H9 (cell line): Measurements from ENCODE around the gene TSPEAR. TPM values are rescaled to one million over a fixed set of nuclear protein-coding genes. Genes with fewer than 3 reads are reported as not detected.

ENCODE experiments used
- DNase-seq: peaks from one replicate; pipeline ENCODE4 v3.0.0-alpha.2; 2017
- H2AFZ ChIP-seq: one replicate; pipeline ENCODE4 v1.6.1; 2013; ENCODE audit warnings: mild to moderate bottlenecking, low read length, control low read depth, moderate library complexity
- H2AK5ac ChIP-seq: 2 replicates; pipeline ENCODE4 v1.6.1; 2013; ENCODE audit warnings: low read length, control low read depth, mixed read lengths; ENCODE audit not compliant: insufficient read length
- H2BK120ac ChIP-seq: one replicate; pipeline ENCODE4 v1.6.1; 2013; ENCODE audit warnings: low read depth, mild to moderate bottlenecking, low read length, control low read depth, inconsistent platforms; ENCODE audit not compliant: poor library complexity, severe bottlenecking
- H2BK12ac ChIP-seq: 2 replicates; pipeline ENCODE4 v1.6.1; 2013; ENCODE audit warnings: low read length, control low read depth, mixed read lengths, low read depth; ENCODE audit not compliant: insufficient read length
- H2BK15ac ChIP-seq: 2 replicates; pipeline ENCODE4 v1.6.1; 2013; ENCODE audit warnings: low read depth, low read length, control low read depth
- H2BK20ac ChIP-seq: one replicate; pipeline ENCODE4 v1.6.1; 2013; ENCODE audit warnings: low read depth, mild to moderate bottlenecking, low read length, control low read depth, inconsistent platforms; ENCODE audit not compliant: poor library complexity, severe bottlenecking
- H2BK5ac ChIP-seq: 2 replicates; pipeline ENCODE4 v1.6.1; 2013; ENCODE audit warnings: low read length, control low read depth, mixed read lengths; ENCODE audit not compliant: insufficient read length
- H3K14ac ChIP-seq: 2 replicates; pipeline ENCODE4 v1.6.1; 2013; ENCODE audit warnings: low read length, control low read depth; ENCODE audit not compliant: insufficient read depth
- H3K18ac ChIP-seq: 2 replicates; pipeline ENCODE4 v1.6.1; 2013; ENCODE audit warnings: low read depth, mild to moderate bottlenecking, mixed read lengths, low read length, control low read depth; ENCODE audit not compliant: insufficient read length
- H3K23ac ChIP-seq: 2 replicates; pipeline ENCODE4 v1.6.1; 2013; ENCODE audit warnings: low read length, control low read depth, mixed read lengths, low read depth; ENCODE audit not compliant: insufficient read length
- H3K23me2 ChIP-seq: 2 replicates; pipeline ENCODE4 v1.6.1; 2013; ENCODE audit warnings: low read depth, mild to moderate bottlenecking, mixed read lengths, low read length, control low read depth; ENCODE audit not compliant: insufficient read length, poor library complexity, severe bottlenecking
- H3K27ac ChIP-seq: 2 replicates; pipeline ENCODE4 v1.5.1; 2013; ENCODE audit warnings: low read length, control low read depth, mixed read lengths, low read depth; ENCODE audit not compliant: insufficient read length
- H3K27me3 ChIP-seq: 2 replicates; pipeline ENCODE4 v1.6.1; 2013; ENCODE audit warnings: low read length, control low read depth, inconsistent platforms; ENCODE audit not compliant: insufficient read depth
- H3K4ac ChIP-seq: 2 replicates; pipeline ENCODE4 v1.6.1; 2013; ENCODE audit warnings: low read depth, mild to moderate bottlenecking, control low read depth, inconsistent platforms, low read length, moderate library complexity
- H3K4me1 ChIP-seq: 2 replicates; pipeline ENCODE4 v1.6.1; 2013; ENCODE audit warnings: low read length, control low read depth, inconsistent platforms; ENCODE audit not compliant: insufficient read depth
- H3K4me2 ChIP-seq: 2 replicates; pipeline ENCODE4 v1.6.1; 2013; ENCODE audit warnings: low read length, control low read depth, mixed read lengths; ENCODE audit not compliant: insufficient read length, insufficient read depth
- H3K56ac ChIP-seq: 2 replicates; pipeline ENCODE4 v1.6.1; 2013; ENCODE audit warnings: low read depth, mild to moderate bottlenecking, mixed read lengths, low read length, control low read depth; ENCODE audit not compliant: insufficient read length
- H3K79me1 ChIP-seq: 2 replicates; pipeline ENCODE4 v1.6.1; 2013; ENCODE audit warnings: low read depth, mild to moderate bottlenecking, moderate library complexity, low read length, control low read depth, inconsistent platforms; ENCODE audit not compliant: insufficient read depth, poor library complexity, severe bottlenecking
- H3K79me2 ChIP-seq: 2 replicates; pipeline ENCODE4 v1.6.1; 2013; ENCODE audit warnings: low read length, control low read depth, inconsistent platforms; ENCODE audit not compliant: insufficient read depth
- H3K9ac ChIP-seq: 2 replicates; pipeline ENCODE4 v1.6.1; 2013; ENCODE audit warnings: low read length, control low read depth, mixed read lengths; ENCODE audit not compliant: insufficient read length; ENCODE audit errors: extremely low read depth
- H3K9me3 ChIP-seq: one replicate; pipeline ENCODE4 v1.6.1; 2013; ENCODE audit warnings: low read depth, low read length, inconsistent platforms; ENCODE audit not compliant: control insufficient read depth
- H3T11ph ChIP-seq: one replicate; pipeline ENCODE4 v1.6.1; 2013; ENCODE audit warnings: mild to moderate bottlenecking, low read length, control low read depth, inconsistent platforms
- H4K20me1 ChIP-seq: one replicate; pipeline ENCODE4 v1.6.1; 2013; ENCODE audit not compliant: control insufficient read depth, insufficient read length, insufficient read depth
- H4K5ac ChIP-seq: 2 replicates; pipeline ENCODE4 v1.6.1; 2013; ENCODE audit warnings: low read depth, mild to moderate bottlenecking, mixed read lengths, low read length, control low read depth; ENCODE audit not compliant: insufficient read length
- H4K8ac ChIP-seq: replicated peaks from 2 replicates; pipeline ENCODE4 v1.6.1; 2013; ENCODE audit warnings: low read length, control low read depth, mixed read lengths, low read depth; ENCODE audit not compliant: insufficient read length
- H4K91ac ChIP-seq: 2 replicates; pipeline ENCODE4 v1.6.1; 2013; ENCODE audit warnings: low read depth, mild to moderate bottlenecking, moderate library complexity, mixed read lengths, low read length, control low read depth; ENCODE audit not compliant: insufficient read length
- H3K27ac Mint-ChIP-seq, 3 experiments: 2 replicates in 2 of 3; 3 replicates in 1 of 3; pipeline ENCODE4 v1.8.0; 2020 to 2021; ENCODE audit warnings: mixed read lengths in 3 of 3, mild to moderate bottlenecking in 1 of 3, moderate library complexity in 1 of 3
- H3K27me3 Mint-ChIP-seq: 2 replicates; pipeline ENCODE4 v1.8.0; 2021; ENCODE audit warnings: low read depth, mild to moderate bottlenecking, moderate library complexity, mixed read lengths
- H3K36me3 Mint-ChIP-seq, 3 experiments: 2 replicates in 2 of 3; 3 replicates in 1 of 3; pipeline ENCODE4 v1.8.0; 2020 to 2021; ENCODE audit warnings: low read depth in 3 of 3, mixed read lengths in 3 of 3; ENCODE audit not compliant: insufficient read depth in 1 of 3
- H3K4me1 Mint-ChIP-seq, 2 experiments: 2 replicates each; pipeline ENCODE4 v1.8.0; 2020; ENCODE audit warnings: mixed read lengths in 2 of 2
- H3K4me3 Mint-ChIP-seq, 2 experiments: 2 replicates in 1 of 2; 3 replicates in 1 of 2; pipeline ENCODE4 v1.8.0; 2020 to 2021; ENCODE audit warnings: mild to moderate bottlenecking in 2 of 2, mixed read lengths in 2 of 2, moderate library complexity in 1 of 2
- H3K9me3 Mint-ChIP-seq, 2 experiments: 2 replicates in 1 of 2; 3 replicates in 1 of 2; pipeline ENCODE4 v1.8.0; 2020; ENCODE audit warnings: mild to moderate bottlenecking in 2 of 2, mixed read lengths in 2 of 2, moderate library complexity in 1 of 2
- WGBS: extraction: QIAGEN DNeasy Blood & Tissue Kit; methylation state at CpG from one replicate; pipeline ENCODE4 v1.1.7; 2013; ENCODE audit warnings: missing lambda C conversion rate, low lambda C conversion rate, mixed read lengths; ENCODE audit not compliant: insufficient read length; ENCODE audit errors: extremely low coverage; 5-methylcytosine and 5-hydroxymethylcytosine counted together
- total RNA-seq: library from RNA; stranded (reverse); gene quantifications from 2 replicates; pipeline ENCODE4 v1.2.1, GENCODE V29; 2021
- TF ChIP-seq, protein P1 (sequence below): fragments of 200-600 bp; sonication (generic); conservative IDR thresholded peaks from 3 replicates; pipeline ENCODE4 v1.8.0; 2021; ENCODE audit warnings: antibody characterized with exemption, mild to moderate bottlenecking

The TSPEAR gene
- total RNA-seq, 1 experiment from 2014 or later: 1.3 TPM

DNA sequence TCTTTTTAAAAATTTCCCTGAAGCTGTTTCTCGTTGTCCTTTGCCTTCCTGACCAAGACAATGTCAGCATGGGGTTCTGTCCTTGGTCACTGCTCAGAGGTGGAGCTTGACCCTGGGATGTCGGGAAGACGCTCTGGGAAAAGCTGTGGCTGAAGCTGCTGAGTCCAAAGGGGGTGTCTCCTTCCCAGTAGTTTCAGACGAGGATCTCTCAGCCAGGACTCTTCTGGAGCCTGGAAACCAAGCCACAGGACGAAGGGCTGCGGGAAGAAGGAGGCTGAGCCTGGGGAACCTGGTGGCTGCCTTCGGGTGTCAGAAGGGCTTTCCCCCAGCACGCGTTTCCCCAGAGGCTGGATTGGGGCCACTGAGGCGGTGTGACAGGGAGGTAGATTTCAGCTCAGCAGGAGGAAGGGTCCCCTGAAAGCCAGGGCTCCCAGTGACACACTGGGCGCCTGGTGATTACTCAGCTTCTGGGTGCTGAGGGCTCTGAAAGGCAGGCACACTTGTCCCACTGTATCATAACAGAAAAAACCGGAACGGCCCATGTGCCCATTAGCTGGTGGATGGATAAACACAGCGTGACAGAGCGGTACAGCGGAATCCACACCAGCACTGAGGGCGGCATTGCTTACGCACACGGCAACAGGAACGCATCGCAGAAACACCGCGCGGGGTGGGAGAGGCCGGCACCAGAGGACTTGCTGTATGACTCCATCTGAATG lies 24.4 kb downstream of the TSPEAR start:
- no peak overlapping the region for H3K27ac ChIP-seq
- Mint-ChIP-seq H3K4me1 (peaks cover 28 to 31% of the 10 kb centered on the region in 2 experiments), H3K27ac (peak overlapping the region; percentile 7 to 86 (median 55); a peak in 5 of 7 replicates), H3K36me3 (no peaks in the 10 kb centered on the region; a peak in 1 of 7 replicates), H3K27me3 (peaks cover 24% of the 10 kb centered on the region), H3K9me3 (peaks cover 3 to 4% of the 10 kb centered on the region in 2 experiments; a peak in 2 of 5 replicates), H3K4me3 (peak overlapping the region in 1 of 2 experiments; percentile 37; a peak in 3 of 5 replicates)
- no peak overlapping the region for H3K4ac ChIP-seq
- no peak overlapping the region for H3K56ac ChIP-seq
- H2AK5ac ChIP-seq: no peak overlapping the region
- H3T11ph ChIP-seq: no peak overlapping the region
- no peak overlapping the region for H4K8ac ChIP-seq
- no peaks in the 10 kb centered on the region for H3K79me2 ChIP-seq
- H3K14ac ChIP-seq: no peak overlapping the region; the same call in 1 of the 2 replicates
- H2BK20ac ChIP-seq: no peak overlapping the region
- no peak overlapping the region for H2AFZ ChIP-seq
- H4K20me1 ChIP-seq: no peaks in the 10 kb centered on the region
- peak overlapping the region; percentile 7 for H3K18ac ChIP-seq
- no peak overlapping the region for H2BK15ac ChIP-seq
- no peak overlapping the region for H2BK12ac ChIP-seq
- TF ChIP-seq, protein P1, sequence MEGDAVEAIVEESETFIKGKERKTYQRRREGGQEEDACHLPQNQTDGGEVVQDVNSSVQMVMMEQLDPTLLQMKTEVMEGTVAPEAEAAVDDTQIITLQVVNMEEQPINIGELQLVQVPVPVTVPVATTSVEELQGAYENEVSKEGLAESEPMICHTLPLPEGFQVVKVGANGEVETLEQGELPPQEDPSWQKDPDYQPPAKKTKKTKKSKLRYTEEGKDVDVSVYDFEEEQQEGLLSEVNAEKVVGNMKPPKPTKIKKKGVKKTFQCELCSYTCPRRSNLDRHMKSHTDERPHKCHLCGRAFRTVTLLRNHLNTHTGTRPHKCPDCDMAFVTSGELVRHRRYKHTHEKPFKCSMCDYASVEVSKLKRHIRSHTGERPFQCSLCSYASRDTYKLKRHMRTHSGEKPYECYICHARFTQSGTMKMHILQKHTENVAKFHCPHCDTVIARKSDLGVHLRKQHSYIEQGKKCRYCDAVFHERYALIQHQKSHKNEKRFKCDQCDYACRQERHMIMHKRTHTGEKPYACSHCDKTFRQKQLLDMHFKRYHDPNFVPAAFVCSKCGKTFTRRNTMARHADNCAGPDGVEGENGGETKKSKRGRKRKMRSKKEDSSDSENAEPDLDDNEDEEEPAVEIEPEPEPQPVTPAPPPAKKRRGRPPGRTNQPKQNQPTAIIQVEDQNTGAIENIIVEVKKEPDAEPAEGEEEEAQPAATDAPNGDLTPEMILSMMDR: no peak
- H2BK120ac ChIP-seq: no peak overlapping the region
- no peak overlapping the region for H4K5ac ChIP-seq
- H3K9me3 ChIP-seq: no peaks in the 10 kb centered on the region
- H2BK5ac ChIP-seq: no peak overlapping the region
- H3K23ac ChIP-seq: no peak overlapping the region
- no peak overlapping the region for H3K9ac ChIP-seq
- no peaks in the 10 kb centered on the region for H3K27me3 ChIP-seq
- H3K4me2 ChIP-seq: no peak overlapping the region
- H3K4me1 ChIP-seq: peaks cover 5% of the 10 kb centered on the region; the same call in 1 of the 2 replicates
- no peaks in the 10 kb centered on the region for H3K79me1 ChIP-seq
- WGBS: no CpG with 5 or more reads among the region's 25 CpGs
- peak; percentile 34 for DNase-seq
- H4K91ac ChIP-seq: no peak overlapping the region
- no peaks in the 10 kb centered on the region for H3K23me2 ChIP-seq
